GM18951 (cell line): ENCODE data around the gene KRT8.
A peak's percentile ranks its signal among the peaks of the same experiment; 100 is the strongest.
"Not testable (repeated sequence)": the region's sequence is repeated elsewhere in the genome, so short reads cannot be mapped to it uniquely, and the experiment has no call there.

Experiments
- POLR2A ChIP-seq: IDR thresholded peaks from 4 replicates; pipeline ENCODE4 v1.6.1; 2011; ENCODE audit warnings: mild to moderate bottlenecking; ENCODE audit not compliant: insufficient read length, insufficient read depth; ENCODE audit errors: extremely low read depth
- in situ Hi-C: fragments of 300-500 bp; cut with MboI; formaldehyde crosslinking; loops from one replicate; pipeline ENCODE4 v1.12.0; 2022; ENCODE audit warnings: low sequenced_read_pairs, mixed read lengths, inconsistent platforms; ENCODE audit not compliant: unreplicated experiment

KRT8 gene

GRCh38 chr12:52871291-52872039 lies 33.4 kb downstream of the KRT8 start:
- no peak for TF ChIP-seq POLR2A
- in situ Hi-C loops: no loop called here

- in situ Hi-C loops: no loop called here
- TF ChIP-seq POLR2A: peak; percentile 29
These were observed 34.2 kb downstream of the KRT8 start for GRCh38 chr12:52870361-52871290.

GRCh38 chr12:52867642-52868041 lies 37.2 kb downstream of the KRT8 start:
- in situ Hi-C loops: no loop called here
- no peak for TF ChIP-seq POLR2A

- in situ Hi-C loops: no loop called here
- TF ChIP-seq POLR2A: no peak
These were observed 37.7 kb downstream of the KRT8 start for GRCh38 chr12:52867152-52867551.

GRCh38 chr12:52865090-52865944 lies 39.6 kb downstream of the KRT8 start:
- no peak for TF ChIP-seq POLR2A
- in situ Hi-C loops: no loop called here

- TF ChIP-seq POLR2A: no peak
- in situ Hi-C loops: no loop called here
These were observed 42.9 kb downstream of the KRT8 start for GRCh38 chr12:52862023-52862422.

- in situ Hi-C loops: no loop called here
- no peak for TF ChIP-seq POLR2A
These were observed 43.4 kb downstream of the KRT8 start for GRCh38 chr12:52861511-52861910.

- TF ChIP-seq POLR2A: no peak
- in situ Hi-C loops: no loop called here
These were observed 44.6 kb downstream of the KRT8 start for GRCh38 chr12:52860102-52860823.

GRCh38 chr12:52857500-52857899 lies 47.4 kb downstream of the KRT8 start:
- TF ChIP-seq POLR2A: no peak
- in situ Hi-C loops: no loop called here

GRCh38 chr12:52856787-52857186 lies 48.1 kb downstream of the KRT8 start:
- no peak for TF ChIP-seq POLR2A
- in situ Hi-C loops: no loop called here

GRCh38 chr12:52856077-52856476 lies 48.8 kb downstream of the KRT8 start:
- in situ Hi-C loops: not testable (repeated sequence)

GRCh38 chr12:52851787-52852186 lies 53.1 kb downstream of the KRT8 start:
- no peak for TF ChIP-seq POLR2A
- in situ Hi-C loops: no loop called here

GRCh38 chr12:52850681-52851080 lies 54.2 kb downstream of the KRT8 start:
- no peak for TF ChIP-seq POLR2A
- in situ Hi-C loops: no loop called here

GRCh38 chr12:52849511-52849910 lies 55.4 kb downstream of the KRT8 start:
- in situ Hi-C loops: no loop called here
- no peak for TF ChIP-seq POLR2A
